Measurements from ENCODE around the gene UCKL1.
A peak's percentile ranks its signal among the peaks of the same experiment; 100 is the strongest.

UCKL1 gene

GRCh38 chr20:63969838-63970713 is 13.9 kb upstream of the UCKL1 start, which contains the start of gene ZNF512B:
ZNF512B (minus strand) TSS chr20:63969930; CDS start chr20:63967950, 1,980 bp downstream.
- Histone ChIP-seq H3K4me3 (replicated peaks; ENCODE audit: insufficient read depth, low read length) (peak within 1 kb of the TSS; percentile 52), H3K27me3 (ENCODE audit: insufficient read depth, poor library complexity, severe bottlenecking) (no peaks in the 10 kb centered on the region), H3K27ac (replicated peaks) (peak within 1 kb of the TSS; percentile 63)
- TF ChIP-seq SPI1 (IDR thresholded peaks at IDR 0.05; ENCODE audit: borderline replicate concordance, low read depth): no peak
- DNase-seq (ENCODE audit: low read depth in 1 of 2, low spot score in 1 of 2): peak; percentile 43 to 53

GRCh38 chr20:63968928-63969760 is 12.9 kb upstream of the UCKL1 start:
- H3K4me3 ChIP-seq (replicated peaks; ENCODE audit: insufficient read depth, low read length): peak overlapping the region; percentile 52
- DNase-seq (ENCODE audit: low read depth in 1 of 2, low spot score in 1 of 2): no peak
- H3K27me3 ChIP-seq (ENCODE audit: insufficient read depth, poor library complexity, severe bottlenecking): no peaks in the 10 kb centered on the region
- TF ChIP-seq GABPA (IDR thresholded peaks at IDR 0.05; ENCODE audit: low read depth) (no peak), SPI1 (IDR thresholded peaks at IDR 0.05; ENCODE audit: borderline replicate concordance, low read depth) (no peak), CTCF (IDR thresholded peaks at IDR 0.05; ENCODE audit: insufficient read depth, low read length) (no peak)
- peak overlapping the region; percentile 63 for H3K27ac ChIP-seq (replicated peaks)

- H3K27ac ChIP-seq (replicated peaks): peak overlapping the region; percentile 63; the same call in 1 of the 2 replicates
- DNase-seq (ENCODE audit: low read depth in 1 of 2, low spot score in 1 of 2): no peak
- H3K4me3 ChIP-seq (replicated peaks; ENCODE audit: insufficient read depth, low read length): peak overlapping the region; percentile 52
- H3K27me3 ChIP-seq (ENCODE audit: insufficient read depth, poor library complexity, severe bottlenecking): no peaks in the 10 kb centered on the region
- TF ChIP-seq POLR2AphosphoS5 (IDR thresholded peaks at IDR 0.05; ENCODE audit: low read depth) (no peak), GABPA (IDR thresholded peaks at IDR 0.05; ENCODE audit: low read depth) (no peak), REST (IDR thresholded peaks at IDR 0.05; ENCODE audit: insufficient replicate concordance, low read depth) (no peak), CTCF (IDR thresholded peaks at IDR 0.05; ENCODE audit: insufficient read depth, low read length) (no peak), SPI1 (IDR thresholded peaks at IDR 0.05; ENCODE audit: borderline replicate concordance, low read depth) (no peak)
Observed at GRCh38 chr20:63968136-63968927, 12.1 kb upstream of the UCKL1 start.

GRCh38 chr20:63967330-63968135 is 11.3 kb upstream of the UCKL1 start:
- H3K27ac ChIP-seq (replicated peaks): no peak overlapping the region
- DNase-seq (ENCODE audit: low read depth in 1 of 2, low spot score in 1 of 2): no peak
- H3K4me3 ChIP-seq (replicated peaks; ENCODE audit: insufficient read depth, low read length): no peak overlapping the region
- no peaks in the 10 kb centered on the region for H3K27me3 ChIP-seq (ENCODE audit: insufficient read depth, poor library complexity, severe bottlenecking)
- TF ChIP-seq SPI1 (IDR thresholded peaks at IDR 0.05; ENCODE audit: borderline replicate concordance, low read depth) (no peak), GABPA (IDR thresholded peaks at IDR 0.05; ENCODE audit: low read depth) (no peak), CTCF (IDR thresholded peaks at IDR 0.05; ENCODE audit: insufficient read depth, low read length) (no peak), POLR2AphosphoS5 (IDR thresholded peaks at IDR 0.05; ENCODE audit: low read depth) (no peak), REST (IDR thresholded peaks at IDR 0.05; ENCODE audit: insufficient replicate concordance, low read depth) (no peak)
